Fibroblast of the aortic adventitia (primary cell): ENCODE results near the gene DNMT3A. TPM values are rescaled to one million over a fixed set of nuclear protein-coding genes. Genes with fewer than 3 reads are reported as not detected.

Source experiments
- DNase-seq: peaks from one replicate; pipeline ENCODE4 v3.0.0-alpha.2; 2010; ENCODE audit warnings: low read depth
- H3K4me3 ChIP-seq: 2 replicates; pipeline ENCODE4 v1.5.1; 2011; ENCODE audit warnings: low read depth, mild to moderate bottlenecking, control low read depth, low read length, moderate library complexity
- small RNA-seq: library from RNA; depleted of rRNA; stranded (forward); fragments of <200 nt; gene quantifications from one replicate; pipeline ENCODE3, GENCODE V24; 2012
- total RNA-seq: library from RNA; depleted of rRNA; stranded (reverse); fragments of >200 nt; gene quantifications from 2 replicates; pipeline ENCODE4 v1.2.3, GENCODE V29; 2012; ENCODE audit warnings: low replicate concordance
- TF ChIP-seq, protein P1 (sequence below): IDR thresholded peaks from 2 replicates; pipeline ENCODE4 v1.5.1; 2011; ENCODE audit warnings: mild to moderate bottlenecking, low read length, control low read depth, inconsistent platforms; ENCODE audit not compliant: insufficient read depth

DNMT3A gene
- total RNA-seq, 1 donor, result 10.8 TPM

DNA sequence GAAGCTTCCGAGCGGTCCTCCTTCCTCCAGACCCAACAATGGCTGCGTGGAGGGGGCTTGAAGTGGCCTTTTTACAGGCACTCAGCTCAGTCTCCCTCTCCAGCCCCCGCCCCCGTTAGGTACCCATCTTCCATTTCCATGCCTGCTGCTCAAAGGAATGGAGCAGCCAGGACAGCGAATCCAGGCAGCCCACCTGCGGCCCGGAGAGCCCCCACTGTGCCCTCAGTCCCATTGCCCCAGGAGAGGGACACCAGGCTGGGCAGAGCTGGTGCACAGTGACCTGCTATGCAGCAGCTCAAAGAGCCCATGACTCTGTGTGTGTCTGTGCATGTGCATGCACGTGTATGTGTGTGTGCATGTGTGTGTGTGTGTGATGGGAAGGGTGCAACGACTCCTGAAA is 162.7 kb downstream of the DNMT3A start:
- TF ChIP-seq, protein P1, sequence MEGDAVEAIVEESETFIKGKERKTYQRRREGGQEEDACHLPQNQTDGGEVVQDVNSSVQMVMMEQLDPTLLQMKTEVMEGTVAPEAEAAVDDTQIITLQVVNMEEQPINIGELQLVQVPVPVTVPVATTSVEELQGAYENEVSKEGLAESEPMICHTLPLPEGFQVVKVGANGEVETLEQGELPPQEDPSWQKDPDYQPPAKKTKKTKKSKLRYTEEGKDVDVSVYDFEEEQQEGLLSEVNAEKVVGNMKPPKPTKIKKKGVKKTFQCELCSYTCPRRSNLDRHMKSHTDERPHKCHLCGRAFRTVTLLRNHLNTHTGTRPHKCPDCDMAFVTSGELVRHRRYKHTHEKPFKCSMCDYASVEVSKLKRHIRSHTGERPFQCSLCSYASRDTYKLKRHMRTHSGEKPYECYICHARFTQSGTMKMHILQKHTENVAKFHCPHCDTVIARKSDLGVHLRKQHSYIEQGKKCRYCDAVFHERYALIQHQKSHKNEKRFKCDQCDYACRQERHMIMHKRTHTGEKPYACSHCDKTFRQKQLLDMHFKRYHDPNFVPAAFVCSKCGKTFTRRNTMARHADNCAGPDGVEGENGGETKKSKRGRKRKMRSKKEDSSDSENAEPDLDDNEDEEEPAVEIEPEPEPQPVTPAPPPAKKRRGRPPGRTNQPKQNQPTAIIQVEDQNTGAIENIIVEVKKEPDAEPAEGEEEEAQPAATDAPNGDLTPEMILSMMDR, result no peak
- DNase-seq, result no peak
- no peak overlapping the region for H3K4me3 ChIP-seq

Small RNAs within 50 kb of the gene (small RNA-seq; reads per million reads assigned to genes)
- gene MIR1301, result 2.5 reads per million, percentile 75 among the genes with 10 or more reads in this experiment

Other genes starting within 250 kb of the DNMT3A start
- gene POMC, start 173.3 kb downstream of the DNMT3A start, total RNA-seq, result 0.63 and 7.5 TPM in 2 replicates